ENCODE measurements around the gene CDCP2.

DNA sequence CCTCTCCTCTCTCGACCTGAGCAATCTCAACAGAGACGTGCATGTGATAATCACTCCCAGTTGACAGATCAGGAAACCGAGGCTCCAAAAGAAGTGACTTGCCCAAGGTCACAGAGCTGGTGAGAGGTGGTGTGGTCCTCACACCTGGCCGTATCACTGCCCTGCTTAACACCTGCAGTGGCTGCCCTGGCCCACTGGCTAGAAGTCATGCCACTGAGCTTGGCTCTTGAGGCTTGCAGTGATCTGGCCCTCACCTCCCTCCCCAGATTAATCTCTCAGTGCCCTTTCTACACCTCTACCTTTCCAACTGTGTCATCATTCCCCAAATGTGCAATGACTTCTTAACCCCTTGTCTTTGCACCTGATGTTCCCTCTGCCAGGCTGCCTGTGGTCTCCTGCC, 38.8 kb downstream of the CDCP2 start:
- TF ChIP-seq, protein P1, sequence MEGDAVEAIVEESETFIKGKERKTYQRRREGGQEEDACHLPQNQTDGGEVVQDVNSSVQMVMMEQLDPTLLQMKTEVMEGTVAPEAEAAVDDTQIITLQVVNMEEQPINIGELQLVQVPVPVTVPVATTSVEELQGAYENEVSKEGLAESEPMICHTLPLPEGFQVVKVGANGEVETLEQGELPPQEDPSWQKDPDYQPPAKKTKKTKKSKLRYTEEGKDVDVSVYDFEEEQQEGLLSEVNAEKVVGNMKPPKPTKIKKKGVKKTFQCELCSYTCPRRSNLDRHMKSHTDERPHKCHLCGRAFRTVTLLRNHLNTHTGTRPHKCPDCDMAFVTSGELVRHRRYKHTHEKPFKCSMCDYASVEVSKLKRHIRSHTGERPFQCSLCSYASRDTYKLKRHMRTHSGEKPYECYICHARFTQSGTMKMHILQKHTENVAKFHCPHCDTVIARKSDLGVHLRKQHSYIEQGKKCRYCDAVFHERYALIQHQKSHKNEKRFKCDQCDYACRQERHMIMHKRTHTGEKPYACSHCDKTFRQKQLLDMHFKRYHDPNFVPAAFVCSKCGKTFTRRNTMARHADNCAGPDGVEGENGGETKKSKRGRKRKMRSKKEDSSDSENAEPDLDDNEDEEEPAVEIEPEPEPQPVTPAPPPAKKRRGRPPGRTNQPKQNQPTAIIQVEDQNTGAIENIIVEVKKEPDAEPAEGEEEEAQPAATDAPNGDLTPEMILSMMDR (IDR thresholded peaks at IDR 0.05; ENCODE audit: borderline replicate concordance, extremely low read depth, low read length, poor library complexity, severe bottlenecking), result no peak
- TF ChIP-seq EZH2 (IDR thresholded peaks at IDR 0.05; ENCODE audit: borderline replicate concordance, low read depth, low read length, severe bottlenecking), result no peak
